Cardiac fibroblast (primary cell): ENCODE data around the gene MAGEA9B.
"Not testable (repeated sequence)": the region's sequence is repeated elsewhere in the genome, so short reads cannot be mapped to it uniquely, and the experiment has no call there.

ENCODE experiments used
- DNase-seq, 2 donors: peaks; one replicate each; pipeline versions ENCODE4 v3.0.0 to v3.0.0-alpha.2; 2010; ENCODE audit warnings: low read depth in 2 of 2
- H3K4me3 ChIP-seq, 2 donors: replicated peaks in 1 of 2; 1 replicate in 1 of 2; 2 replicates in 1 of 2; pipeline ENCODE4 v1.5.1; 2011; ENCODE audit warnings: low read depth in 2 of 2, low read length in 2 of 2, mild to moderate bottlenecking in 2 of 2, moderate library complexity in 1 of 2
- CTCF ChIP-seq: IDR thresholded peaks from one replicate; pipeline ENCODE4 v1.5.1; 2011; ENCODE audit warnings: low read depth, mild to moderate bottlenecking, low read length, inconsistent platforms

The MAGEA9B gene

GRCh38 chrX:149618871-149619270, 31.6 kb upstream of the MAGEA9B start:
- no peak overlapping the region for H3K4me3 ChIP-seq
- TF ChIP-seq CTCF: no peak
- no peak for DNase-seq

- DNase-seq: no peak
- TF ChIP-seq CTCF: no peak
- no peak overlapping the region for H3K4me3 ChIP-seq
Measured at GRCh38 chrX:149611623-149612175, 24.4 kb upstream of the MAGEA9B start.

GRCh38 chrX:149610511-149610910, 23.3 kb upstream of the MAGEA9B start:
- DNase-seq: no peak
- H3K4me3 ChIP-seq: no peak overlapping the region
- TF ChIP-seq CTCF: no peak

- no peak for DNase-seq
- H3K4me3 ChIP-seq: no peak overlapping the region
- no peak for TF ChIP-seq CTCF
Measured at GRCh38 chrX:149607699-149608098, 20.4 kb upstream of the MAGEA9B start.

- H3K4me3 ChIP-seq, DNase-seq: not testable (repeated sequence)
Measured at GRCh38 chrX:149605248-149605885, 18.1 kb upstream of the MAGEA9B start.

- not testable (repeated sequence) for DNase-seq, H3K4me3 ChIP-seq
Measured at GRCh38 chrX:149598603-149599002, 11.3 kb upstream of the MAGEA9B start.

GRCh38 chrX:149595943-149596342, 8.7 kb upstream of the MAGEA9B start:
- H3K4me3 ChIP-seq, DNase-seq: not testable (repeated sequence)

- not testable (repeated sequence) for DNase-seq, H3K4me3 ChIP-seq
Measured at GRCh38 chrX:149595214-149595613, 8.0 kb upstream of the MAGEA9B start, which contains the start of gene HSFX2. HSFX2 (minus strand) TSS chrX:149595314; CDS start chrX:149594700, 614 bp downstream.

GRCh38 chrX:149590993-149591392, 3.7 kb upstream of the MAGEA9B start:
- DNase-seq, H3K4me3 ChIP-seq: not testable (repeated sequence)

- not testable (repeated sequence) for DNase-seq, H3K4me3 ChIP-seq
Measured at GRCh38 chrX:149585631-149586030, 1.6 kb downstream of the MAGEA9B start.

GRCh38 chrX:149573456-149573855, 13.8 kb downstream of the MAGEA9B start:
- not testable (repeated sequence) for H3K4me3 ChIP-seq, DNase-seq
